AG04450 (cell line): ENCODE data around the gene CDC25A. TPM values are rescaled to one million over a fixed set of nuclear protein-coding genes. Genes with fewer than 3 reads are reported as not detected.

Source experiments
- CTCF ChIA-PET: fragments of 300-600, 350-600 bp; formaldehyde crosslinking; extraction: SDS; loops from one replicate; lab custom pipeline; 2022; ENCODE audit warnings: antibody characterized with exemption, inconsistent platforms; lab: Charles Lee
- POLR2A ChIA-PET: fragments of 350-600 bp; formaldehyde crosslinking; extraction: SDS; loops from one replicate; lab custom pipeline; 2021; ENCODE audit warnings: antibody characterized with exemption, inconsistent platforms; lab: Yijun Ruan, JAX
- DNase-seq: peaks from one replicate; pipeline ENCODE4 v3.0.0-alpha.2; 2011; ENCODE audit warnings: low read depth, low spot score
- H3K27ac ChIP-seq: one replicate; pipeline ENCODE4 v1.5.1; 2012; ENCODE audit warnings: low read depth, low read length, control low read depth
- H3K27me3 ChIP-seq: one replicate; pipeline ENCODE4 v1.6.0; 2012; ENCODE audit warnings: low read length; ENCODE audit not compliant: control insufficient read depth, insufficient read depth
- H3K4me3 ChIP-seq: 2 replicates; pipeline ENCODE4 v1.5.1; 2011; ENCODE audit warnings: mild to moderate bottlenecking, low read depth, low read length, control low read depth
- H3K9me3 ChIP-seq: 2 replicates; pipeline ENCODE4 v1.5.1; 2012; ENCODE audit warnings: low read length; ENCODE audit not compliant: control insufficient read depth, insufficient read depth
- polyA plus RNA-seq: library from polyadenylated mRNA; depleted of rRNA; stranded (reverse); fragments of >200 nt; gene quantifications from 2 replicates; pipeline ENCODE4 v1.2.3, GENCODE V29; 2011
- TF ChIP-seq, protein P1 (sequence below): IDR thresholded peaks from 2 replicates; pipeline ENCODE4 v1.5.1; 2011; ENCODE audit warnings: low read depth, low read length, control low read depth, inconsistent platforms

Gene CDC25A
- polyA plus RNA-seq, 1 experiment = 2.1 TPM

DNA sequence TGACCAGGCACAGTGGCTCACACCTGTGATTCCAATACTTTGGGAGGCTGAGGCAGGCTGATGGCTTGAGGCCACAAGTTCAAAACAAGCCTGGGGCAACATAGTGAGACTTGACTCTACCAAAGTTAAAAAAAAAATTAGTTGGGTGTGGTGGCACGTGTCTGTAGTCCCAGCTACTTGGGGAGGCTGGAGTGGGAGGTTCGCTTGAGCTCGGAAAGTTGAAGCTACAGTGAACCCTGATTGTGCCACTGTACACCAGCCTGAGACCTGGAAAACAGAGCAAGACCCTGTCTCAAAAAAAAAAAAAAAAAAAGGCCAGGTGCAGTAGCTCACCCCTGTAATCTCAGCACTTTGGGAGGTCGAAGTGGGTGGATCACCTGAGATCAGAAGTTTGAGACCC lies 3.1 kb downstream of the CDC25A start:
- Histone ChIP-seq H3K27ac (no peak overlapping the region), H3K9me3 (no peaks in the 10 kb centered on the region; the same call in 1 of the 2 replicates), H3K4me3 (no peak overlapping the region), H3K27me3 (no peaks in the 10 kb centered on the region)
- no peak for DNase-seq
- CTCF ChIA-PET = no interaction called here
- POLR2A ChIA-PET = no interaction called here
- TF ChIP-seq, protein P1, sequence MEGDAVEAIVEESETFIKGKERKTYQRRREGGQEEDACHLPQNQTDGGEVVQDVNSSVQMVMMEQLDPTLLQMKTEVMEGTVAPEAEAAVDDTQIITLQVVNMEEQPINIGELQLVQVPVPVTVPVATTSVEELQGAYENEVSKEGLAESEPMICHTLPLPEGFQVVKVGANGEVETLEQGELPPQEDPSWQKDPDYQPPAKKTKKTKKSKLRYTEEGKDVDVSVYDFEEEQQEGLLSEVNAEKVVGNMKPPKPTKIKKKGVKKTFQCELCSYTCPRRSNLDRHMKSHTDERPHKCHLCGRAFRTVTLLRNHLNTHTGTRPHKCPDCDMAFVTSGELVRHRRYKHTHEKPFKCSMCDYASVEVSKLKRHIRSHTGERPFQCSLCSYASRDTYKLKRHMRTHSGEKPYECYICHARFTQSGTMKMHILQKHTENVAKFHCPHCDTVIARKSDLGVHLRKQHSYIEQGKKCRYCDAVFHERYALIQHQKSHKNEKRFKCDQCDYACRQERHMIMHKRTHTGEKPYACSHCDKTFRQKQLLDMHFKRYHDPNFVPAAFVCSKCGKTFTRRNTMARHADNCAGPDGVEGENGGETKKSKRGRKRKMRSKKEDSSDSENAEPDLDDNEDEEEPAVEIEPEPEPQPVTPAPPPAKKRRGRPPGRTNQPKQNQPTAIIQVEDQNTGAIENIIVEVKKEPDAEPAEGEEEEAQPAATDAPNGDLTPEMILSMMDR = no peak

DNA sequence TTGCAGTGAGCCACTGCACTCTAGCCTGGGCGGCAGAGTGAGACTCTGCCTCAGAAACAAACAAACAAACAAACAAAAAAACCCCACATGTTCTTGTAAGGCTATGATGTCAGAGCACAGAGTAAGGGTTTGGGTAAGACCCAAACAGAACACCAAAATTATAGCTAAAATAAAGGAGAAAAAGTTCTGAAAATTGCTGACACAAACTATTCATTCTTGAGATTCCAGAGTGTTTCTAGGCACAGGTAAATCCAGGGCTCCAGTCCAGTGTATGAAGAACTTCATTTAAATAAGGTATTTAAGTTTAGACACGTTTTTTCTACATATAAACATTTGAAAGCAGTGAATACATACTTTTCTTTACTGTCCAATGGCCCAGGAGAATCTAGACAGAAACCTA lies 3.9 kb downstream of the CDC25A start:
- ChIA-PET POLR2A (no interaction called here), CTCF (interaction anchor here (0.8 to 1.2 kb wide), 3 partner anchors 10 to 25 kb away, joined by 3 to 5 read pairs (median 3); no protein-coding TSS in a partner anchor)
- H3K9me3 ChIP-seq = no peaks in the 10 kb centered on the region; the same call in 1 of the 2 replicates
- H3K27me3 ChIP-seq = no peaks in the 10 kb centered on the region
- no peak for DNase-seq
- no peak overlapping the region for H3K4me3 ChIP-seq
- H3K27ac ChIP-seq = no peak overlapping the region
- TF ChIP-seq, protein P1 = no peak

DNA sequence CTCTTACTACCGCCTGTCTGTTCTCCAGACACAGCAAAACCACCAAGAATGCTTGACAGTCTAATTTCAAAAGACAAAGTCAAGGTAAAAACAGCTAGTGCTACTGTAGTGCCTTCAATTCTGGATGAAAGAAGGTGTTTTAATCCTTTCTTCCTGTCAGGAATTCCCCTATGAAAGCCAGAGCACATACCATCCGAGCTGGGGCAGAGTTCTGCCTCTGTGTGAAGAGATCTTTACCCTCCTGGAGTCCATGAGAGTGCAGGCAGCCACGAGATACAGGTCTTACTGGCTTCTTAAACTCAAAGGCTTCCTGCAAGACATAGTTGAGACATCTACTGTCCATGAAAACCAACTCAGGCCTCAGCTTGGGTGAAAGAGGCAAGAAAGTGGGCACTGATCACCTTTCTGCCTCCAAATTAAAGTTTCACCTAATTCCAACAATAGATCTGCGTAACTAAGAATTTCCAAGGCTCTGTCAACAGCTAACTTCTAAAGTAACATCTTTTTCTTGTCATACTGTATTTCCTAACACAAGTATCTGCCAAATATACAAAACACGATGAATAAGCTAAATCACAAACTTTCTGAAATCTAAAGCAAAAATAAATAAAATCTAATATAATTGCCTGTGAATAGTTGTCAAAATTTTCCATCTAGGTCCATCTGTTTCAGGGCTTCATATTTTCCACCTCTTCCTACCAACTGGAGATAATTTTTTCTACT lies 7.5 kb downstream of the CDC25A start:
- no peak for DNase-seq

DNA sequence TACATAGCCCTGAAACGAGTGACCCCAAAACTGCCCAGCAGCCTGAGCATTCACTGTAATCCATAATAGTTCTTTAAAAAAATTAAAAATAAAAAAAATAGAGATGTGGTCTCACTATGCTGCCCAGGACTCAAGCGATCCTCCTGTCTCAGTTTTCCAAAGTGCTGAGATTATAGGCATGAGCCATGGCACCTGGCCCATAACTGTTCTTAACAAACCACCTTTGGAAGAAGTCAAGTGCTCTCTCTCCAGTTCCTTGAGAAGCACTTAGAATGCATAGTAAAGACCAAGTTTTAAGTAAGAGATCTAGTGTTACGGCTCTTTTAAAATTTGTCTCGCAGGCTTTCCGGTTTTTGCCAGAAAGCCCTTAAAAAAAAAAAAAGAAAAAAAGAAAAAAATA lies 8.2 kb downstream of the CDC25A start:
- ChIA-PET CTCF (no interaction called here), POLR2A (no interaction called here)
- Histone ChIP-seq H3K27me3 (no peaks in the 10 kb centered on the region), H3K9me3 (no peaks in the 10 kb centered on the region), H3K27ac (no peak overlapping the region), H3K4me3 (no peak overlapping the region)
- TF ChIP-seq, protein P1 = no peak
- no peak for DNase-seq

More for the DNA sequence above, 7.5 kb downstream of the CDC25A start:
- Histone ChIP-seq H3K27ac (no peak overlapping the region), H3K27me3 (no peaks in the 10 kb centered on the region), H3K4me3 (no peak overlapping the region), H3K9me3 (no peaks in the 10 kb centered on the region)
- ChIA-PET CTCF (interaction anchor here (1.1 to 1.5 kb wide), 2 partner anchors 14 to 256 kb away, joined by 3 to 6 read pairs; no protein-coding TSS in a partner anchor), POLR2A (no interaction called here)
- TF ChIP-seq, protein P1 = no peak

DNA sequence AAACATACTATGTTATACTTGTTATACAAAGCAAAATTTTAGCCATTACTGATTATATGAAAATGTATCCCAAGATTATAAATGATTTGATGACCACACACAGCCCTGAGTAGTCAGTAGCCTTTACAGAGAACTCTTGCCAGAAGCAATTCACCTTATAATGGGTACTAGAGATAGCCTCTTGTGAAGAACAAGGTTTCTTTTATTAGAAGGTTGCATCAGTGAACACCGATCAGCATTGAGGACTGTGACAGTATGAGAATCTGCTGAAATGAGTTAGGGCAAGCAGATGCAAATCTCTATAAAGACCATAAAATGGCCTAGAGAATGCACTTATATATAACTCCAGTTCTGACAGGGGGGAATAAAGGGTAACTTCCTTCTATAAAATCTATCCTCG lies 10.1 kb downstream of the CDC25A start:
- no peak overlapping the region for H3K27ac ChIP-seq
- H3K27me3 ChIP-seq = no peaks in the 10 kb centered on the region
- ChIA-PET CTCF (interaction anchor here (1.0 kb wide), 1 partner anchor 20 kb away, joined by 3 read pairs; no protein-coding TSS in a partner anchor), POLR2A (no interaction called here)
- TF ChIP-seq, protein P1 = no peak
- H3K4me3 ChIP-seq = no peak overlapping the region
- no peak for DNase-seq
- H3K9me3 ChIP-seq = no peaks in the 10 kb centered on the region
